ENCODE measurements around the gene PPP3CA.

- TF ChIP-seq CTCF (IDR thresholded peaks at IDR 0.05) (no peak), POLR2A (IDR thresholded peaks at IDR 0.05) (no peak)
These were observed 191.4 kb downstream of the PPP3CA start for GRCh38 chr4:101155945-101156344.

All from right lobe of liver (tissue), 4 donors.